ENCODE results near the gene CDC42EP3. TPM values are rescaled to one million over a fixed set of nuclear protein-coding genes. Genes with fewer than 3 reads are reported as not detected.

Gene CDC42EP3
- 18.0 and 20.5 TPM in 2 replicates for total RNA-seq

- intact Hi-C loops (cut with micrococcal nuclease): loop anchor here (5.0 to 10.0 kb wide), 2 partner anchors 41 to 276 kb away; no protein-coding TSS in a partner anchor
These were observed at the start of gene CDC42EP3 for GRCh38 chr2:37671009-37671815. Gene CDC42EP3, minus strand, starts transcription at chr2:37671642. Its CDS starts 25,055 bp downstream, at chr2:37646587.

GRCh38 chr2:37721201-37721560 is 49.7 kb upstream of the CDC42EP3 start:
- intact Hi-C loops (cut with micrococcal nuclease): no loop called here

- intact Hi-C loops (cut with micrococcal nuclease): no loop called here
These were observed 49.2 kb upstream of the CDC42EP3 start for GRCh38 chr2:37720533-37721200.

GRCh38 chr2:37718515-37719161 is 47.2 kb upstream of the CDC42EP3 start:
- intact Hi-C loops (cut with micrococcal nuclease): no loop called here

- intact Hi-C loops (cut with micrococcal nuclease): loop anchor here (5.0 kb wide), 1 partner anchor 41 kb away; the partner anchor contains the start of gene CDC42EP3
These were observed 41.8 kb upstream of the CDC42EP3 start for GRCh38 chr2:37713258-37713700.

- intact Hi-C loops (cut with micrococcal nuclease): loop anchor here (2.0 to 5.0 kb wide), 2 partner anchors 27 to 40 kb away; partner anchors contain the start of gene CDC42EP3
These were observed 40.4 kb upstream of the CDC42EP3 start for GRCh38 chr2:37711831-37712230.

- intact Hi-C loops (cut with micrococcal nuclease): loop anchor here (2.0 to 5.0 kb wide), 2 partner anchors 27 to 39 kb away; partner anchors contain the start of gene CDC42EP3
These were observed 39.9 kb upstream of the CDC42EP3 start for GRCh38 chr2:37711308-37711731.

GRCh38 chr2:37709111-37709510 is 37.7 kb upstream of the CDC42EP3 start:
- intact Hi-C loops (cut with micrococcal nuclease): no loop called here

GRCh38 chr2:37708146-37708545 is 36.7 kb upstream of the CDC42EP3 start:
- intact Hi-C loops (cut with micrococcal nuclease): no loop called here

- intact Hi-C loops (cut with micrococcal nuclease): no loop called here
These were observed 36.0 kb upstream of the CDC42EP3 start for GRCh38 chr2:37707393-37707792.

GRCh38 chr2:37706334-37707183 is 35.1 kb upstream of the CDC42EP3 start:
- intact Hi-C loops (cut with micrococcal nuclease): no loop called here

- intact Hi-C loops (cut with micrococcal nuclease): no loop called here
These were observed 33.7 kb upstream of the CDC42EP3 start for GRCh38 chr2:37705191-37705590.

- intact Hi-C loops (cut with micrococcal nuclease): no loop called here
These were observed 27.6 kb upstream of the CDC42EP3 start for GRCh38 chr2:37698931-37699481.

- intact Hi-C loops (cut with micrococcal nuclease): no loop called here
These were observed 23.9 kb upstream of the CDC42EP3 start for GRCh38 chr2:37695336-37695735.

- intact Hi-C loops (cut with micrococcal nuclease): no loop called here
These were observed 21.3 kb upstream of the CDC42EP3 start for GRCh38 chr2:37692711-37693110.

- intact Hi-C loops (cut with micrococcal nuclease): no loop called here
These were observed 18.3 kb upstream of the CDC42EP3 start for GRCh38 chr2:37689751-37690150.

GRCh38 chr2:37688771-37689468 is 17.5 kb upstream of the CDC42EP3 start:
- intact Hi-C loops (cut with micrococcal nuclease): loop anchor here (1.0 kb wide), 1 partner anchor 47 kb away; no protein-coding TSS in a partner anchor

GRCh38 chr2:37686792-37687526 is 15.5 kb upstream of the CDC42EP3 start:
- intact Hi-C loops (cut with micrococcal nuclease): no loop called here

- intact Hi-C loops (cut with micrococcal nuclease): loop anchor here (1.0 to 2.0 kb wide), 2 partner anchors 13 to 26 kb away; no protein-coding TSS in a partner anchor
These were observed 13.4 kb upstream of the CDC42EP3 start for GRCh38 chr2:37684809-37685208.
